Measurements from ENCODE around the gene F10.

Gene F10

DNA sequence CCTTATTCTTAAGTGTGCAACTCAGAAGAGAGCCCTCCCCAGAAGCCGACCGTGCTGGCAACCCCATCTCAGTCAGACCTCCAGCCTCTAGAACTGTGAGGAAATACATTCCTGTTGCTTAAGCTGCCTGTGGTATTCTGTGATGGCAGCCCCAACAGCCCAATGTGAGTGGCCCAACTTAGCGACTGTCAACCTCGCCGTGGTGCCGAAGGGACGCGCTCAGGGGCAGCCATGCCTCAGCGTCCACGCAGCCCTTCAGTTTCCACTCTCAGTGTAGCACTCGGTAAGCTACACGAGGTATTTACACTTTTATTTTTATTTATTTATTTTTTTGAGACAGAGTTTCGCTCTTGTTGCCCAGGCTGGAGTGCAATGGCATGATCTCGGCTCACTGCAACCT, 54.2 kb downstream of the F10 start:
- DNase-seq, result no peak

DNA sequence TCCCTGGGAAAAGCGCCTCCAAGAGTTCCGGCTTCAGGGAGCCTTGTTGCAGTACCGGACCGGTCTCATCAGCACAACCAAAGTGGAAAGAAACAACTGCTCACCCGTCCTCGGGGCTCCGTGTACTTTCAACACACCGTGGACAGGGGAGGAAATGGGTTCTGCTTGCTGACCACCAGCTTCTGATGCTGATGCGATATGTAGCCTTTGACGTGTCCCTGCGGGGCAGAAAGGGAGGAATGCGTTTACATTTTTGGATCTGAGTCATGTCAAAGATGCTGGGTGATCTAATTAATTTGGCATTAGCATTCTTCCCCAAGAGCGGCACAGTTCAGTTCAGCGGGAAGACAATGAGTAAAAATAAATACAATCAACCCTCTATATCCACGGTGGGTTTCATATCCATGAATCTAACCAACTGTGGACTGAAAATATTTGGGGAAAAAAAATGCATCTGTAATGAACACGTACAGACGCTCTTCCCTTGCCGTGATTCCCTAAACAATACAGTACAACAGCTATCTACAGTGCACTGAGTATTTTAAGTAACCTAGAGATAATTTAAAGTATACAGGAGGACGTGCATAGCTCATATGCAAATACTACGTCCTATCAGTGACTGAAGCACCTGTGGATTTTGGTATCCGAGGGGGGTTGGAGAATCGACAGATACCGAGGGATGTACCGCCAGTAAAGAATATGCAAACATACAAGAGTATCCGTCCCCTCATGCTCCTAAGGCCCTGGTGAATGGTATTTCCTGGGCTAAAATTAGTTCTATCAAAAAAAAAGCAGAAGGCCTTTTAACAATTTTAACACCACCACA, 55.7 kb downstream of the F10 start:
- no peak for DNase-seq

- no peak for DNase-seq
Observed at GRCh38 chr13:113178896-113179167, 56.2 kb downstream of the F10 start.

DNA sequence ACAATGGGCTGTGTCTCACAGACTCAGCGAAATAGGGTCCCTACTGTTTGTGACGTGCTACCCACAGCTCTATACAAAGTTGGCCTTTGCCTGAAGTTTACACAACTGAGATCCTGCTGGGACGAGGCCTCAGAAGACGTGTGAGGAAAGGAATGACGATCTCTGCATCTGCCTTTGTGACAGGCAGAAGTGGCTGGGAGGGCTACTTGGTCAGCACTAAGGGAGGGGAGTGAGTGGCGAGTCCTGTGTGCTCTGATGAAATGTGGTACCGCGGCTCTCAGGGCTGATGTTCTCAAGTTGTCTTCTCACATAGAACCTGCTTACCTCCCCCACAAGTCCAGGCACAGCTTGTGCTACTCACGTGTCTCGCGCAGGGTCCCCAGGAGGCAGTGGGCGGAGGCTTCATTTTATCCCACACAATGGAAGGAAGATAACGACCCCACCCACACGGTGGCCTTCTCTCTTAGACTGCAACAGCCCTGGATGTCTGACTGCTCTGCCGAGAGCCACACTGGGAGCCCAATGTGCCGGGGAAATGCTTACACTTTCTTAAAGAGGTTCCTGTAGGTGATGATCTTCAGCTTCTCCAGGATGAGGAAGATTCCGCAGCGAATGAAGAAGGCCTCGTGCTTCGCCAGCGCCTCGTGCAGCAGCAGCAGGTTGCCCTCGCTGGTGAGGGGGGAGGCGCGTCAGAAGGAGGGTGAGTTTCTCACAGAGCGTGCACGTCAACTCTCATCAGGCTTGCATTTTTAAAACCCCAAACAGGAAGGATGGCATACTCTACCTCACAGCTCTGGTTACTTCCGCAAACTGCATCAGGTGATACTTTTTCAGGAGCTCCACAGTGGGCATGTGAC, 57.0 kb downstream of the F10 start:
- DNase-seq, result no peak

GRCh38 chr13:113182046-113182445, 59.4 kb downstream of the F10 start:
- no peak for DNase-seq

- no peak for DNase-seq
Observed at GRCh38 chr13:113183450-113184129, 61.0 kb downstream of the F10 start.

- no peak for DNase-seq
Observed at GRCh38 chr13:113184568-113185440, 62.2 kb downstream of the F10 start.

DNA sequence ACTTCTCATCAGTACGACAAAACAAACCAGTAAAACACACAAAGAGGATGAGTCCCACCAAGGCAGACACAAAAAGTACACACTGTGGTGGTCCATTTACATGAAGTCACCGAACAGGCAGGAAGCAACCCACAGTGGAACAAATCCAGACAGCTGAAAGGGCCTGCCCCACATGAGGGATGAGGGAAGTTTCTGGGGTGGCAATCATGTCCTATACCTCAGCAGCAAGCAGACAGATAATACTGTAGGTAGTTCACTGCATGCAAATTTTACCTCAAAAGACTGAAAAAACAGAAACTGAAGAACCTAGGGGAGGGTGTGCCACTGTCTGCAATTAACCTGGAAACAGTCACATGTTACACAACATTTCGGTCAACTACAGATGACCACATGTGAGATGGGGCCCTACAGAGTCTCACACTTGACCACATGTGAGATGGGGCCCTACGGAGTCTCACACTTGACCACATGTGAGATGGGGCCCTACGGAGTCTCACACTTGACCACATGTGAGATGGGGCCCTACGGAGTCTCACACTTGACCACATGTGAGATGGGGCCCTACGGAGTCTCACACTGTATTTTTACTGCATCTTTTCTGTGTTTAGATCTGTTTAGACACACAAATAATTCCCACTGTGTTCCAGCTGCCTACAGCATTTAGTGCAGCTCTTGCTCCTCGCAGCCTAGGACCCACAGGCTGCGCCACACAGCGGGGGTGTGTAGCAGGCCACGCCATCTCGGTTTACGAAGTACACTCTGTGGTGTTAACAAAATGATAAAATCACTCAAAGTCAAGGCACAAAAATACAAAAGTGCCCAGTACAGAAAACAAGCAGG, 63.7 kb downstream of the F10 start:
- DNase-seq, result no peak

GRCh38 chr13:113187263-113187669, 64.7 kb downstream of the F10 start:
- no peak for DNase-seq

- DNase-seq, result no peak
Observed at GRCh38 chr13:113187883-113188665, 65.5 kb downstream of the F10 start.

DNA sequence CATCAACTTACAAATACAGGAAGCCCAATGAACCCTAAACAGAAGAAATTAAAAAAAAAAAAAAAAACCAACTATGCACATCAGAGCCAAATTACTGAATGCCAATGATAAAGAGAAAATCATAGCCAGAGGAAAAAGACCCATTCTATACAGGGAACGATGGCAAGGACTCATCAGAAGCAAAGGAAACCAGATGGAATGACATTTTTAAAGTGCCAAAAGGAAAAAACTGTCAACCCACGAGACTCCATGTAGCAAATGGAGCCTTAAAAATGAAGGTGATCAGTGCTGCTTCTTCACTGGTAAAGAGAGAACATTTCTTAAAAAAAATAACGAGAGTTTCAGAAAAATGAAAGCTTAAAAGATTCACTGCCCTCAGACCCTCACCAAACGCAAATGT, 67.6 kb downstream of the F10 start:
- no peak for DNase-seq

GRCh38 chr13:113192279-113192678, 69.7 kb downstream of the F10 start:
- DNase-seq, result no peak

DNA sequence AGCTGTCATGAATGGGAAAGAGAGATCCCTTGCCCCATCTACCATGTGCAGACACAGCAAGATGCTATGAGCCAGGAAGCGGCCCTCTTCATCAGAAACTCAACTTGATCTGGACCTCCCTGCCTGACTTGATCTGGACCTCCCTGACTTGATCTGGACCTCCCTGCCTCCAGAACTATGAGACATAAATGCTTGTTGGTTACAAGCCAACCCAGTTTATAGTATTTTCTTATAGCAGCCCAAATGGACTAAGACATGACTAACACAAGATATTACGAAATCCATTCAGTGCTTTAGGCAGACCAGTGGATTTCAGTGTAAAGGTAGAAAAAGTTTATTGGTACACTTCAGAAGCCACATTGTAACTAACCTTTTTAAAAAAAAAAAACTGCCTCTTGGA, 70.3 kb downstream of the F10 start:
- DNase-seq, result no peak

GRCh38 chr13:113195360-113195759, 72.8 kb downstream of the F10 start:
- no peak for DNase-seq

DNA sequence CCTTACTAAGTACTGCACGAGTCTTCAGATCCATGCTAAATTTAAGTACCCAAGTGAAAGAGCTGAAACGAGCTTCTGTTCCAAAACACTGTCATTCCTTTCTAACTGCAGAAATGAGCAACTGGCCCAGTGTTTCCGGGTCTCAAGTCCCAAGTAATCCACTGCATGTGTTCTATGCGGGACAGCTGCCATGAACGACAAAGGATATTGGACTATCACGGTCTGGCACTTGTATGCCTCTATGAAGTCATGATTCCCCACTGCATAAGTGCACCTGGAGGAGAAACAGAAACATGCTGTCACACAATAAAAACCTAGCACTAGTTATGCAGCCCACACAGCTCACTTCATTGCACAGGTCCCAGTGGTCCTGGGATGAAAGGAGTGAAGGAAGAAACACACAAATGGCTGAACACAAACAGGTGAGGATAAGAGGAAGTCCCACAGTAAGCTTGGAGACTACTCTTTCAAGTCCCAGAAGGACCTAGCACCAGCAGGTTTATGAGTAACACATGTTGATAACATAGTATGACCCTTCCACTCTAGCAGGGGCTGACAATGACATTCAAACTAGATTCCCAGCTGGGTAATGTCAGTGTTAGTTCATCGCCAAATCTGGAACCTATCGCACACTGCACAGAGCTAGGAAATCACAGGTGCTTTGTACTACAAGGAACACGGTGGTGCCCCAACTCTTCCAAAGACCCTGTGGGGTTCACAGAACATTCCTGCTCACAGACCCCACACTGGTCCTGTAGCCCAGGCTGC, 74.6 kb downstream of the F10 start:
- no peak for DNase-seq
